Measurements from ENCODE around the gene UBE2E1. TPM values are rescaled to one million over a fixed set of nuclear protein-coding genes. Genes with fewer than 3 reads are reported as not detected.
A peak's percentile ranks its signal among the peaks of the same experiment; 100 is the strongest.

UBE2E1 gene
- total RNA-seq, 1 experiment from 2014 or later, result 102 TPM

- Histone ChIP-seq H3K4me1 (replicated peaks; ENCODE audit: insufficient read depth) (peaks cover 11% of the 10 kb centered on the region; the same call in 1 of the 2 replicates), H3K79me2 (ENCODE audit: low read depth) (no peaks in the 10 kb centered on the region), H4K20me1 (ENCODE audit: insufficient read depth) (no peaks in the 10 kb centered on the region), H3K27ac (peak overlapping the region; percentile 52), H3K36me3 (ENCODE audit: low read depth) (no peaks in the 10 kb centered on the region), H3K27me3 (ENCODE audit: insufficient read depth, low read depth) (no peaks in the 10 kb centered on the region), H2AFZ (no peak overlapping the region), H3K4me2 (peak overlapping the region; percentile 72), H3K9me3 (ENCODE audit: insufficient read depth, low read depth) (no peaks in the 10 kb centered on the region), H3K4me3 (no peak overlapping the region), H3K9me2 (ENCODE audit: insufficient read depth) (no peaks in the 10 kb centered on the region), H3F3A (ENCODE audit: insufficient read depth, low read depth) (peaks cover 8% of the 10 kb centered on the region; the same call in 1 of the 2 replicates)
- intact Hi-C loops (cut with micrococcal nuclease; ENCODE audit: unreplicated experiment), result loop anchor here (1.0 kb wide), 1 partner anchor 31 kb away; no protein-coding TSS in a partner anchor
- POLR2A ChIA-PET (ENCODE audit: unreplicated experiment), result interaction anchor here (0.6 kb wide), 1 partner anchor 12 kb away, joined by 8 read pairs; the partner anchor contains the start of genes NKIRAS1 and RPL15
- CTCF ChIA-PET, result interaction anchor here (0.6 kb wide), 1 partner anchor 12 kb away, joined by 3 read pairs; the partner anchor contains the start of genes NKIRAS1 and RPL15
- TF ChIP-seq CTCF (conservative IDR thresholded peaks at IDR 0.05) (no peak), EZH2 (IDR thresholded peaks at IDR 0.05; ENCODE audit: low read depth) (no peak)
- no TSS peak for BruUV-seq (replicated peaks)
- DNase-seq, result peak; percentile 50 to 72
Observed at GRCh38 chr3:23928524-23928923, 122.8 kb downstream of the UBE2E1 start.

- no peaks in the 10 kb centered on the region for H3K27me3 ChIP-seq (ENCODE audit: insufficient read depth, low read depth)
- ChIA-PET POLR2A (ENCODE audit: unreplicated experiment) (no interaction called here), CTCF (no interaction called here)
- H3K4me1 ChIP-seq (replicated peaks; ENCODE audit: insufficient read depth), result peaks cover 11% of the 10 kb centered on the region; the same call in 1 of the 2 replicates
- intact Hi-C loops (cut with micrococcal nuclease; ENCODE audit: unreplicated experiment), result no loop called here
- H3K4me3 ChIP-seq, result no peak overlapping the region
- H3K4me2 ChIP-seq, result no peak overlapping the region
- H2AFZ ChIP-seq, result no peak overlapping the region
- no peaks in the 10 kb centered on the region for H3K9me2 ChIP-seq (ENCODE audit: insufficient read depth)
- TF ChIP-seq EZH2 (IDR thresholded peaks at IDR 0.05; ENCODE audit: low read depth), result no peak
- TF ChIP-seq CTCF (conservative IDR thresholded peaks at IDR 0.05), result no peak
- H3K27ac ChIP-seq, result no peak overlapping the region
- H3K79me2 ChIP-seq (ENCODE audit: low read depth), result no peaks in the 10 kb centered on the region
- DNase-seq, result no peak
- BruUV-seq (replicated peaks), result no TSS peak
- H3F3A ChIP-seq (ENCODE audit: insufficient read depth, low read depth), result 0 out of 2 replicates have a peak, but pooled peaks cover 4% of the 10 kb centered on the region
- H4K20me1 ChIP-seq (ENCODE audit: insufficient read depth), result no peaks in the 10 kb centered on the region
- no peaks in the 10 kb centered on the region for H3K9me3 ChIP-seq (ENCODE audit: insufficient read depth, low read depth)
- no peaks in the 10 kb centered on the region for H3K36me3 ChIP-seq (ENCODE audit: low read depth)
Observed at GRCh38 chr3:23931597-23931996, 125.8 kb downstream of the UBE2E1 start.

GRCh38 chr3:23932571-23932970 lies 126.8 kb downstream of the UBE2E1 start:
- intact Hi-C loops (cut with micrococcal nuclease; ENCODE audit: unreplicated experiment), result no loop called here
- ChIA-PET POLR2A (ENCODE audit: unreplicated experiment) (no interaction called here), CTCF (no interaction called here)
- TF ChIP-seq CTCF (conservative IDR thresholded peaks at IDR 0.05) (no peak), EZH2 (IDR thresholded peaks at IDR 0.05; ENCODE audit: low read depth) (no peak)
- no peaks in the 10 kb centered on the region for H3F3A ChIP-seq (ENCODE audit: insufficient read depth, low read depth)
- no peaks in the 10 kb centered on the region for H3K36me3 ChIP-seq (ENCODE audit: low read depth)
- H3K4me2 ChIP-seq, result no peak overlapping the region
- H3K27me3 ChIP-seq (ENCODE audit: insufficient read depth, low read depth), result no peaks in the 10 kb centered on the region
- H2AFZ ChIP-seq, result no peak overlapping the region
- no TSS peak for BruUV-seq (replicated peaks)
- no peak overlapping the region for H3K4me3 ChIP-seq
- peaks cover 9% of the 10 kb centered on the region; the same call in 1 of the 2 replicates for H3K4me1 ChIP-seq (replicated peaks; ENCODE audit: insufficient read depth)
- no peaks in the 10 kb centered on the region for H4K20me1 ChIP-seq (ENCODE audit: insufficient read depth)
- H3K9me2 ChIP-seq (ENCODE audit: insufficient read depth), result no peaks in the 10 kb centered on the region
- H3K9me3 ChIP-seq (ENCODE audit: insufficient read depth, low read depth), result no peaks in the 10 kb centered on the region
- no peak for DNase-seq
- no peak overlapping the region for H3K27ac ChIP-seq
- no peaks in the 10 kb centered on the region for H3K79me2 ChIP-seq (ENCODE audit: low read depth)

Measured in PC-9 (cell line).